CD4-positive, alpha-beta T cell treated with Interleukin-21 for 1 hour (primary cell): ENCODE data around the gene RGS21.

Experiments used
- DNase-seq: peaks from one replicate; pipeline ENCODE4 v3.0.0-alpha.2; 2020

The RGS21 gene

DNA sequence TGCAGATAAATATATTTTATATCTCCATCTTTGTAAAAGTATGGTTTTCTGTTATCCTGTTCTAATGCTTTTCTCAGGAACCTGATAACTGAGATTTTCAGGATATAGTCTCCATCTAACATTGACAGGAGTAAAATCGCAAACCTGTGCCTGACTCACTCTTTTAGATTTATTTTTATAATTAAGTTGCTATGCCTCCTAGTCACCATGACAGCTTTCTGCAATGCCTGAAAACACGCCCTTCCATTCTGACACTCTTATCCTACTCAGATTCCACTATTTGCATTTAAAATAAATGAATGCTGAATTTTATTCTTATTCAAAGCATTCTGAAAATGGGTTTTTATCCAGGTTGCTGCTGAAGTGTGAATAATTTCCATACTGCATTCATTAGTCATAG, 62.8 kb downstream of the RGS21 start:
- DNase-seq, result no peak

DNA sequence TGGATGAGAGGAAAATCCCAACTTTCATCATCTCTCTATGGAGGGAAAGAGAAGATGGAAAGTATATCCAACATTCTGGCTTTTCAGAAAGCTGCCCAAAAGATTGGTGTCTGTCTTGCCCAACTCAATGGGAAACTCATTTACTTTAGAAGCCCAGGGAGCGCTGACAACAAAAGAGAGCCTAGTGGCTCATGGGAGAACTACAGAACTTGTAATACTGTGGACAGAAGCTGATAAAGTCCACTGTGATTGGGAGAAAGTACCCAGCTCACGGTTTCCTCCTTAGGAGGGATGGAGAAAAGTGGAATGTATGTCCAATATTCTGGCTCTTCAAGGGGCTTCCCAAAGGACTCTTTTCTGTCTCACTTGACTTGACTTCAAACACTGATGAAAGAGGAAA, 66.0 kb downstream of the RGS21 start:
- DNase-seq, result no peak

DNA sequence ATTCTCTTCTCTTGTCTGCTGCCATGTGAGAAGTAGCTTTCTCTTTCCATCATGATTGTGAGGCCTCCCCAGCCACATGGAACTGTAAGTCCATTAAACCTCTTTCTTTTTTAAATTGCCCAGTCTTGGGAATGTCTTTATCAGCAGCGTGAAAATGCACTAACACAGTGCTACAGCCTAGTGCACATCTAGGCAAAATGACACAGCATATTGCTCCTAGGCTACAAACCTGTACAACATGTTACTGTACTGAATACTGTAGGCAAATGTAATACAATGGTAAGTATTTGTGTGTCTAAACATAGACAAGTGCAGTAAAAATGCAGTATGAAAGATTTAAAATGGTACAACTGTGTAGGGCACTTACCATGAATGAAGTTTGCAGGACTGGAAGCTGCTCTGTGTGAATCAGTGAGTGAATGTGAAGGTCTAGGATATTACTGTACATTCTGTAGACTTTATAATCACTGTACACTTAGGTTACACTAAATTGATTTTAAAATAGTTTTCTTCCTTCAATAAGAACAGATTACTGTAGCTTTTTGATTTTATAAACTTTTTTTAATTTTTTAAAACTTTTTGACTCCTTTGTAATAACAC, 69.4 kb downstream of the RGS21 start:
- no peak for DNase-seq

DNA sequence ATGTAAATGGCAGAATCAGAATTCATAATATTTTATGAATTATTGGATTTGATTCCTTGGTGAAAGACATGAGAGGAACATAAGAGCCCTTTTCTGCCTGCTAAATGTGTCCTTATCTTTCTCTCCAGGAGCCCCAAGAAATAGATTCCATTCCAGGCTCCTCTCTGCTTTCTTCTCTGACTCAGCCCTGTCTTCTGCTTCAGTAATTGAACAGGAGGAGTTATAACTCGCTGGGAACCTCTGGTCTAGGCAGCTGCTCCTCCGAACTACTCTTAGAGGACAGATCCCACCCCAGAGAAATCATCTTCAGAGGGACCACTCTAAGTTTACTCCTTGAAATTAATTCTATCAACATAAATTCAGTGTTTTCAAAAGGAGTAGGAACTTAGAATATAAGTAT, 78.4 kb downstream of the RGS21 start:
- DNase-seq, result no peak

- DNase-seq, result no peak
Measured at GRCh38 chr1:192395895-192396294, 79.1 kb downstream of the RGS21 start.

GRCh38 chr1:192399161-192399560, 82.4 kb downstream of the RGS21 start:
- no peak for DNase-seq

DNA sequence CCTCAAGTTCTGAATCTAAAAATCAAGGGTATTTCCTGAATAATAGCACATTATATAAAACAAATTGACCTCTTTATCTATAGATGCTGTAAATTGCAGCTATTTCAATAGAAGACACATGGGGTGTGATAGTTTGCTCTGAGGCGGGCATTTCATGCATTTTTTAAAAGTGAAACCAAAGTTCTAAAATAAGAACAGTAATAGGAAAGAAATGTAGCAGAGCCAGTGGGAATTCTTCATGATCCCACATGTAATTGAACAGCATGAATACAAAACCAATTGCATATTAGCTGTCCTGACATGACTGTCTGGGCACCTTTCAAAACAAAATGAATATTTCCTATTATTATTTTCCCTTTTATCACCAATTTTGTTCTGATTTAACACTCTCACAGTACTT, 85.0 kb downstream of the RGS21 start:
- DNase-seq, result no peak

GRCh38 chr1:192402571-192402970, 85.8 kb downstream of the RGS21 start:
- no peak for DNase-seq

- no peak for DNase-seq
Measured at GRCh38 chr1:192407206-192407605, 90.4 kb downstream of the RGS21 start.
